ENCODE measurements around the gene FXYD5.

GRCh38 chr19:35122687-35123551 is 31.6 kb upstream of the FXYD5 start:
- TF ChIP-seq, protein P1, sequence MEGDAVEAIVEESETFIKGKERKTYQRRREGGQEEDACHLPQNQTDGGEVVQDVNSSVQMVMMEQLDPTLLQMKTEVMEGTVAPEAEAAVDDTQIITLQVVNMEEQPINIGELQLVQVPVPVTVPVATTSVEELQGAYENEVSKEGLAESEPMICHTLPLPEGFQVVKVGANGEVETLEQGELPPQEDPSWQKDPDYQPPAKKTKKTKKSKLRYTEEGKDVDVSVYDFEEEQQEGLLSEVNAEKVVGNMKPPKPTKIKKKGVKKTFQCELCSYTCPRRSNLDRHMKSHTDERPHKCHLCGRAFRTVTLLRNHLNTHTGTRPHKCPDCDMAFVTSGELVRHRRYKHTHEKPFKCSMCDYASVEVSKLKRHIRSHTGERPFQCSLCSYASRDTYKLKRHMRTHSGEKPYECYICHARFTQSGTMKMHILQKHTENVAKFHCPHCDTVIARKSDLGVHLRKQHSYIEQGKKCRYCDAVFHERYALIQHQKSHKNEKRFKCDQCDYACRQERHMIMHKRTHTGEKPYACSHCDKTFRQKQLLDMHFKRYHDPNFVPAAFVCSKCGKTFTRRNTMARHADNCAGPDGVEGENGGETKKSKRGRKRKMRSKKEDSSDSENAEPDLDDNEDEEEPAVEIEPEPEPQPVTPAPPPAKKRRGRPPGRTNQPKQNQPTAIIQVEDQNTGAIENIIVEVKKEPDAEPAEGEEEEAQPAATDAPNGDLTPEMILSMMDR (IDR thresholded peaks at IDR 0.05), result no peak
- TF ChIP-seq ZFX (IDR thresholded peaks at IDR 0.05; ENCODE audit: borderline replicate concordance), result no peak
